ENCODE results near the gene IL1RAPL2.

Gene IL1RAPL2

GRCh38 chrX:105464618-105465017 is 898.6 kb downstream of the IL1RAPL2 start:
- ChIA-PET POLR2A (no interaction called here), CTCF (no interaction called here)
- H3K9me3 ChIP-seq (ENCODE audit: control insufficient read depth, insufficient read depth, low read depth, low read length): no peaks in the 10 kb centered on the region
- TF ChIP-seq SP2 (tag by site-specific recombination; IDR thresholded peaks at IDR 0.05) (no peak), ZNF560 (tag by site-specific recombination; IDR thresholded peaks at IDR 0.05; ENCODE audit: borderline replicate concordance) (no peak), TCF7L2 (IDR thresholded peaks at IDR 0.05; ENCODE audit: borderline replicate concordance, low read depth, low read length) (no peak), ZNF830 (tag by site-specific recombination; IDR thresholded peaks at IDR 0.05; ENCODE audit: low read depth) (no peak), PRDM10 (tag by site-specific recombination; IDR thresholded peaks at IDR 0.05) (no peak), ZNF610 (tag by site-specific recombination; IDR thresholded peaks at IDR 0.05; ENCODE audit: borderline replicate concordance) (no peak), ZFP3 (tag by site-specific recombination; IDR thresholded peaks at IDR 0.05; ENCODE audit: low read depth) (no peak), ZNF621 (tag by site-specific recombination; IDR thresholded peaks at IDR 0.05) (no peak), ZNF488 (tag by site-specific recombination; IDR thresholded peaks at IDR 0.05) (no peak), ZNF16 (tag by site-specific recombination; IDR thresholded peaks at IDR 0.05; ENCODE audit: low read depth) (no peak), SP7 (tag by site-specific recombination; IDR thresholded peaks at IDR 0.05) (no peak), BCL6B (tag by site-specific recombination; IDR thresholded peaks at IDR 0.05) (no peak), ZNF169 (tag by site-specific recombination; IDR thresholded peaks at IDR 0.05) (no peak), ZIC2 (tag by site-specific recombination; IDR thresholded peaks at IDR 0.05) (no peak), ZNF341 (tag by site-specific recombination; IDR thresholded peaks at IDR 0.05; ENCODE audit: low read depth) (no peak)
- no peak overlapping the region for H3K4me3 ChIP-seq (ENCODE audit: low read depth, low read length)
- H3K27ac ChIP-seq (ENCODE audit: extremely low read depth, low read depth, low read length): no peak overlapping the region
- no peaks in the 10 kb centered on the region for H3K36me3 ChIP-seq (ENCODE audit: control insufficient read depth in 2 of 2, insufficient read depth in 1 of 2, low read length in 2 of 2)
- H3K4me1 ChIP-seq (ENCODE audit: control insufficient read depth, insufficient read depth, low read length): no peaks in the 10 kb centered on the region

GRCh38 chrX:105468741-105469140 is 902.7 kb downstream of the IL1RAPL2 start:
- H3K27ac ChIP-seq (ENCODE audit: extremely low read depth, low read depth, low read length): no peak overlapping the region
- H3K4me3 ChIP-seq (ENCODE audit: low read depth, low read length): no peak overlapping the region
- TF ChIP-seq ZNF211 (tag by site-specific recombination; IDR thresholded peaks at IDR 0.05; ENCODE audit: low read depth) (no peak), ZNF555 (tag by site-specific recombination; conservative IDR thresholded peaks at IDR 0.05) (no peak), ZNF350 (tag by site-specific recombination; IDR thresholded peaks at IDR 0.05) (no peak), ZNF660 (tag by site-specific recombination; IDR thresholded peaks at IDR 0.05) (no peak)
- ChIA-PET POLR2A (no interaction called here), CTCF (interaction anchor here (1.3 kb wide), 1 partner anchor 8 kb away, joined by 4 read pairs; no protein-coding TSS in a partner anchor)
- H3K36me3 ChIP-seq (ENCODE audit: control insufficient read depth in 2 of 2, insufficient read depth in 1 of 2, low read length in 2 of 2): no peaks in the 10 kb centered on the region
- H3K4me1 ChIP-seq (ENCODE audit: control insufficient read depth, insufficient read depth, low read length): no peaks in the 10 kb centered on the region
- no peaks in the 10 kb centered on the region for H3K9me3 ChIP-seq (ENCODE audit: control insufficient read depth, insufficient read depth, low read depth, low read length)

Data from HEK293 (cell line).